HG03139 (cell line): ENCODE measurements around the gene FAIM2.

Experiments
- ATAC-seq: cut with Tn5 transposase; IDR thresholded peaks from one replicate; pipeline ENCODE4 v1.9.1; 2021; ENCODE audit not compliant: unreplicated experiment

Gene FAIM2

GRCh38 chr12:49899286-49899843 is 4.3 kb downstream of the FAIM2 start:
- no peak for ATAC-seq

GRCh38 chr12:49897276-49897675 is 6.4 kb downstream of the FAIM2 start:
- no peak for ATAC-seq

GRCh38 chr12:49895773-49896172 is 7.9 kb downstream of the FAIM2 start:
- no peak for ATAC-seq

- ATAC-seq: no peak
These were observed 8.9 kb downstream of the FAIM2 start for GRCh38 chr12:49894751-49895148.

GRCh38 chr12:49893753-49894750 is 9.6 kb downstream of the FAIM2 start:
- ATAC-seq: no peak

- no peak for ATAC-seq
These were observed 10.9 kb downstream of the FAIM2 start for GRCh38 chr12:49892732-49893317.

GRCh38 chr12:49892084-49892731 is 11.5 kb downstream of the FAIM2 start:
- ATAC-seq: no peak

GRCh38 chr12:49891476-49891875 is 12.2 kb downstream of the FAIM2 start:
- ATAC-seq: no peak

- ATAC-seq: no peak
These were observed 12.7 kb downstream of the FAIM2 start for GRCh38 chr12:49891012-49891411.

- no peak for ATAC-seq
These were observed 13.6 kb downstream of the FAIM2 start for GRCh38 chr12:49890096-49890461.

- no peak for ATAC-seq
These were observed 14.2 kb downstream of the FAIM2 start for GRCh38 chr12:49889361-49890095.

GRCh38 chr12:49888461-49889151 is 15.1 kb downstream of the FAIM2 start:
- no peak for ATAC-seq

GRCh38 chr12:49887536-49888401 is 15.9 kb downstream of the FAIM2 start:
- ATAC-seq: no peak

GRCh38 chr12:49887091-49887490 is 16.6 kb downstream of the FAIM2 start:
- ATAC-seq: no peak

GRCh38 chr12:49885663-49886461 is 17.8 kb downstream of the FAIM2 start:
- ATAC-seq: no peak

- ATAC-seq: no peak
These were observed 18.6 kb downstream of the FAIM2 start for GRCh38 chr12:49885118-49885517.

- no peak for ATAC-seq
These were observed 20.7 kb downstream of the FAIM2 start for GRCh38 chr12:49882851-49883464.

- no peak for ATAC-seq
These were observed 21.4 kb downstream of the FAIM2 start for GRCh38 chr12:49882248-49882850.
